H1 (cell line): ENCODE results near the gene VSTM2L. TPM values are rescaled to one million over a fixed set of nuclear protein-coding genes. Genes with fewer than 3 reads are reported as not detected.

Experiments used
- CTCF ChIA-PET: fragments of 300-600 bp; sonication (Branson Sonifier 250); formaldehyde crosslinking; loops from one replicate; lab custom pipeline; 2021; ENCODE audit not compliant: partially characterized antibody; lab: Charles Lee
- POLR2A ChIA-PET: fragments of 300-600 bp; sonication (Branson Sonifier 250); formaldehyde crosslinking; loops from one replicate; lab custom pipeline; 2021; ENCODE audit warnings: inconsistent platforms; ENCODE audit not compliant: partially characterized antibody; lab: Charles Lee
- DNase-seq, 2 experiments: peaks; one replicate each; pipeline versions ENCODE4 v3.0.0 to v3.0.0-alpha.2; 2010 to 2022; ENCODE audit warnings: low spot score in 2 of 2, low read depth in 1 of 2, mixed read lengths in 1 of 2
- FAIRE-seq: peaks from 2 replicates; lab custom pipeline; 2011; peaks lifted over from hg19 to GRCh38; lab: Jason Lieb, UNC
- H2AFZ ChIP-seq: 2 replicates; pipeline ENCODE4 v1.8.1; 2012; ENCODE audit warnings: low read length, inconsistent platforms
- H2AK5ac ChIP-seq: 2 replicates; pipeline ENCODE4 v1.6.1; 2013; ENCODE audit warnings: low read depth, low read length
- H2BK120ac ChIP-seq: replicated peaks from 2 replicates; pipeline ENCODE3; 2013; ENCODE audit warnings: low read depth, low read length, inconsistent platforms
- H2BK12ac ChIP-seq: 2 replicates; pipeline ENCODE4 v1.6.1; 2013; ENCODE audit warnings: low read depth, low read length
- H2BK15ac ChIP-seq: 2 replicates; pipeline ENCODE4 v1.6.1; 2013; ENCODE audit warnings: low read length
- H2BK20ac ChIP-seq: 2 replicates; pipeline ENCODE4 v1.6.1; 2013; ENCODE audit warnings: low read length
- H2BK5ac ChIP-seq: 2 replicates; pipeline ENCODE4 v1.6.1; 2013; ENCODE audit warnings: low read depth, low read length
- H3K14ac ChIP-seq: 2 replicates; pipeline ENCODE4 v1.6.1; 2013; ENCODE audit warnings: inconsistent platforms; ENCODE audit not compliant: insufficient read length
- H3K18ac ChIP-seq: 2 replicates; pipeline ENCODE4 v1.6.1; 2013; ENCODE audit warnings: low read length; ENCODE audit errors: extremely low read depth
- H3K23ac ChIP-seq: 2 replicates; pipeline ENCODE4 v1.6.1; 2013; ENCODE audit warnings: inconsistent platforms; ENCODE audit not compliant: insufficient read length
- H3K23me2 ChIP-seq: 2 replicates; pipeline ENCODE4 v1.6.1; 2013; ENCODE audit warnings: low read depth, low read length
- H3K27ac ChIP-seq: 2 replicates; pipeline ENCODE4 v1.6.1; 2011; ENCODE audit warnings: low read depth, low read length, inconsistent platforms
- H3K27me3 ChIP-seq, 4 experiments: replicated peaks in 1 of 4; 1 replicate in 1 of 4; 2 replicates in 3 of 4; pipeline versions ENCODE4 v1.6.1 to v1.8.1; 2011 to 2013; ENCODE audit warnings: low read length in 3 of 4, mild to moderate bottlenecking in 3 of 4, inconsistent platforms in 2 of 4, mixed read lengths in 2 of 4, moderate library complexity in 1 of 4; ENCODE audit not compliant: control insufficient read depth in 3 of 4, insufficient read depth in 3 of 4; ENCODE audit errors: extremely low read depth in 1 of 4
- H3K36me3 ChIP-seq, 4 experiments: 2 replicates each; pipeline versions ENCODE4 v1.6.1 to v1.8.1; 2011 to 2013; ENCODE audit warnings: mild to moderate bottlenecking in 4 of 4, low read length in 3 of 4, moderate library complexity in 2 of 4, control low read depth in 1 of 4, inconsistent platforms in 1 of 4; ENCODE audit not compliant: insufficient read depth in 4 of 4, control insufficient read depth in 2 of 4
- H3K4ac ChIP-seq: replicated peaks from 2 replicates; pipeline ENCODE3; 2013; ENCODE audit warnings: low read length, low read depth, mixed read lengths, inconsistent platforms; ENCODE audit not compliant: insufficient read length
- H3K4me1 ChIP-seq, 4 experiments: replicated peaks in 1 of 4; 1 replicate in 1 of 4; 2 replicates in 3 of 4; pipeline versions ENCODE4 v1.6.1 to v1.8.1; 2011 to 2013; ENCODE audit warnings: low read length in 3 of 4, inconsistent platforms in 2 of 4, mixed read lengths in 1 of 4; ENCODE audit not compliant: insufficient read depth in 4 of 4, control insufficient read depth in 3 of 4
- H3K4me2 ChIP-seq, 2 experiments: 2 replicates each; pipeline versions ENCODE4 v1.6.1 to v1.8.1; 2011 to 2013; ENCODE audit warnings: low read depth in 2 of 2, low read length in 2 of 2, control low read depth in 1 of 2, inconsistent platforms in 1 of 2, mild to moderate bottlenecking in 1 of 2; ENCODE audit not compliant: insufficient read depth in 1 of 2
- H3K4me3 ChIP-seq, 4 experiments: fragments of 200-600, 300-600 bp in 1 of 4; sonication (generic), shearing (Covaris generic), sonication (Bioruptor Twin) in 1 of 4; 2 replicates each; pipeline versions ENCODE4 v1.5.1 to v1.8.1; 2011 to 2016; ENCODE audit warnings: low read length in 4 of 4, low read depth in 3 of 4, control low read depth in 2 of 4, inconsistent platforms in 2 of 4, mild to moderate bottlenecking in 2 of 4, mixed read lengths in 1 of 4, moderate library complexity in 1 of 4; ENCODE audit not compliant: insufficient read depth in 2 of 4; ENCODE audit errors: extremely low read depth in 1 of 4
- H3K56ac ChIP-seq: replicated peaks from 2 replicates; pipeline ENCODE3; 2013; ENCODE audit warnings: low read depth, mild to moderate bottlenecking, mixed read lengths, low read length, inconsistent platforms; ENCODE audit not compliant: insufficient read length
- H3K79me1 ChIP-seq: 2 replicates; pipeline ENCODE4 v1.6.1; 2013; ENCODE audit warnings: low read depth, low read length, control low read depth
- H3K79me2 ChIP-seq, 2 experiments: 2 replicates each; pipeline versions ENCODE4 v1.6.1 to v1.8.1; 2012 to 2013; ENCODE audit warnings: low read length in 2 of 2, mild to moderate bottlenecking in 2 of 2, inconsistent platforms in 1 of 2; ENCODE audit not compliant: insufficient read depth in 2 of 2, control insufficient read depth in 1 of 2
- H3K9ac ChIP-seq, 4 experiments: replicated peaks in 1 of 4; 1 replicate in 1 of 4; 2 replicates in 3 of 4; pipeline versions ENCODE4 v1.6.1 to v1.8.1; 2011 to 2013; ENCODE audit warnings: low read depth in 3 of 4, low read length in 3 of 4, control low read depth in 2 of 4, mild to moderate bottlenecking in 2 of 4, moderate library complexity in 2 of 4, inconsistent platforms in 1 of 4; ENCODE audit errors: extremely low read depth in 1 of 4
- H3K9me3 ChIP-seq, 2 experiments: 2 replicates each; pipeline versions ENCODE4 v1.6.1 to v1.8.1; 2012 to 2013; ENCODE audit warnings: mild to moderate bottlenecking in 2 of 2, moderate library complexity in 2 of 2, control low read depth in 1 of 2, inconsistent platforms in 1 of 2, low read depth in 1 of 2, low read length in 1 of 2, mixed read lengths in 1 of 2; ENCODE audit not compliant: insufficient read depth in 2 of 2
- H4K20me1 ChIP-seq, 2 experiments: replicated peaks in 1 of 2; 2 replicates each; pipeline versions ENCODE3 to v1.8.1; 2011 to 2013; ENCODE audit warnings: inconsistent platforms in 2 of 2, low read length in 2 of 2, mild to moderate bottlenecking in 1 of 2; ENCODE audit not compliant: insufficient read depth in 2 of 2, control insufficient read depth in 1 of 2
- H4K5ac ChIP-seq: 2 replicates; pipeline ENCODE4 v1.6.1; 2013; ENCODE audit warnings: low read length, low read depth, mixed read lengths, inconsistent platforms; ENCODE audit not compliant: insufficient read length
- H4K8ac ChIP-seq: 2 replicates; pipeline ENCODE4 v1.8.0; 2013; ENCODE audit warnings: mild to moderate bottlenecking, moderate library complexity, low read length, inconsistent platforms; ENCODE audit not compliant: insufficient read depth; ENCODE audit errors: extremely low read depth
- H4K91ac ChIP-seq: replicated peaks from 2 replicates; pipeline ENCODE3; 2013; ENCODE audit warnings: low read length, mixed read lengths, inconsistent platforms; ENCODE audit not compliant: insufficient read length
- POU5F1 ChIP-seq: IDR thresholded peaks from 2 replicates; pipeline ENCODE4 v1.6.1; 2011; ENCODE audit warnings: low read depth, mild to moderate bottlenecking, low read length, moderate library complexity
- RNF2 ChIP-seq: fragments of 200-900, 300-1000 bp; sonication (generic); IDR thresholded peaks from 2 replicates; pipeline ENCODE4 v1.7.1; 2016; ENCODE audit warnings: borderline replicate concordance, low read depth, mild to moderate bottlenecking, antibody characterized with exemption, low read length; ENCODE audit not compliant: poor library complexity, severe bottlenecking; ENCODE audit errors: missing control alignments
- WGBS, 2 experiments: shearing (Covaris generic) in 1 of 2; methylation state at CpG; one replicate each; pipeline versions ENCODE4 v1.1.6 to v1.1.7; 2013 to 2015; ENCODE audit warnings: low lambda C conversion rate in 2 of 2, mixed read lengths in 2 of 2, inconsistent platforms in 1 of 2, low coverage in 1 of 2, missing lambda C conversion rate in 1 of 2; ENCODE audit not compliant: insufficient replicate concordance in 2 of 2, insufficient coverage in 1 of 2, insufficient read length in 1 of 2; ENCODE audit errors: extremely low coverage in 1 of 2, missing lambda C conversion rate in 1 of 2; 5-methylcytosine and 5-hydroxymethylcytosine counted together
- polyA plus RNA-seq, 7 experiments: library from polyadenylated mRNA; depleted of rRNA in 3 of 7; stranded (reverse) in 5 of 7; unstranded in 2 of 7; fragments of >200 nt in 5 of 7; fragments of 200-250 nt in 2 of 7; gene quantifications; 1 replicate in 5 of 7; 2 replicates in 1 of 7; 4 replicates in 1 of 7; pipeline versions ENCODE4 v1.2.1 to v1.2.3, GENCODE V29; 2011 to 2013; ENCODE audit warnings: missing spikeins in 2 of 7, mixed read lengths in 2 of 7
- total RNA-seq: library from RNA; stranded (reverse); fragmentation: NEBNext Ultra II Directional; extraction: Animal tissue kit (Norgen Biotek cat#: 25700); gene quantifications from 2 replicates; pipeline ENCODE4 v1.2.1, GENCODE V29; 2021

Gene VSTM2L
- total and polyA plus RNA-seq, 2 of the 8 experiments (the other 6 are each of a cell fraction or from before 2014, with no cell fraction given) = 1.3 to 3.2 TPM

- no peak overlapping the region for H3K23ac ChIP-seq
- H3K36me3 ChIP-seq = no peaks in the 10 kb centered on the region
- TF ChIP-seq POU5F1 (no peak), RNF2 (no peak)
- H2BK15ac ChIP-seq = no peak overlapping the region
- H3K9ac ChIP-seq = no peak overlapping the region
- H3K79me1 ChIP-seq = no peaks in the 10 kb centered on the region
- no peaks in the 10 kb centered on the region for H4K20me1 ChIP-seq
- H3K14ac ChIP-seq = no peak overlapping the region
- H2BK12ac ChIP-seq = no peak overlapping the region
- H3K4ac ChIP-seq = no peak overlapping the region
- no peak overlapping the region for H2AFZ ChIP-seq
- ChIA-PET POLR2A (interaction anchor here (0.6 kb wide), 2 partner anchors 11 to 141 kb away, joined by 3 to 4 read pairs; no protein-coding TSS in a partner anchor), CTCF (interaction anchor here (0.9 to 1.4 kb wide), 5 partner anchors 14 to 330 kb away, joined by 4 to 5 read pairs (median 4); no protein-coding TSS in a partner anchor)
- no peaks in the 10 kb centered on the region for H3K79me2 ChIP-seq
- H3K18ac ChIP-seq = no peak overlapping the region
- FAIRE-seq = no peak
- no peak overlapping the region for H2AK5ac ChIP-seq
- H2BK5ac ChIP-seq = no peak overlapping the region
- H3K27me3 ChIP-seq = no peaks in the 10 kb centered on the region
- peaks cover 2% of the 10 kb centered on the region; the same call in 1 of the 2 replicates for H3K23me2 ChIP-seq
- no peak overlapping the region for H3K56ac ChIP-seq
- 87% methylated on average over 4 of the region's 4 CpGs; no CpG with 5 or more reads in 1 of the 2 experiments for WGBS, 2 experiments
- no peak overlapping the region for H4K91ac ChIP-seq
- DNase-seq = no peak
- no peaks in the 10 kb centered on the region for H3K9me3 ChIP-seq
- no peak overlapping the region for H3K4me3 ChIP-seq
- H3K27ac ChIP-seq = no peak overlapping the region
- H4K8ac ChIP-seq = no peak overlapping the region
- no peak overlapping the region for H3K4me2 ChIP-seq
- no peak overlapping the region; the same call in 1 of the 2 replicates for H2BK20ac ChIP-seq
- no peak overlapping the region for H2BK120ac ChIP-seq
- H3K4me1 ChIP-seq = no peaks in the 10 kb centered on the region; a peak in 1 of 7 replicates
- H4K5ac ChIP-seq = no peak overlapping the region
These were observed 8.5 kb upstream of the VSTM2L start for GRCh38 chr20:37894454-37894853.
